GM13976 (cell line): ENCODE results near the gene VAC14.

Experiments used
- DNase-seq: peaks from one replicate; pipeline ENCODE4 v3.0.0; 2012; ENCODE audit warnings: low spot score
- CTCF ChIP-seq: IDR thresholded peaks from 2 replicates; pipeline ENCODE4 v1.5.1; 2012; ENCODE audit warnings: borderline replicate concordance, mild to moderate bottlenecking; ENCODE audit not compliant: insufficient read depth; ENCODE audit errors: extremely low read depth, missing control alignments, control extremely low read depth
- in situ Hi-C: fragments of 300-500 bp; cut with MboI; formaldehyde crosslinking; loops from one replicate; pipeline ENCODE4 v1.12.0; 2022; ENCODE audit warnings: low sequenced_read_pairs, mixed read lengths, inconsistent platforms; ENCODE audit not compliant: unreplicated experiment

The VAC14 gene

GRCh38 chr16:70696355-70696754 is 104.6 kb downstream of the VAC14 start:
- no peak for TF ChIP-seq CTCF
- DNase-seq: no peak
- in situ Hi-C loops: no loop called here

GRCh38 chr16:70695331-70696070 is 105.5 kb downstream of the VAC14 start:
- TF ChIP-seq CTCF: no peak
- no peak for DNase-seq
- in situ Hi-C loops: no loop called here

GRCh38 chr16:70694868-70695218 is 106.1 kb downstream of the VAC14 start:
- DNase-seq: no peak

GRCh38 chr16:70694088-70694867 is 106.7 kb downstream of the VAC14 start:
- DNase-seq: no peak
- in situ Hi-C loops: no loop called here
- no peak for TF ChIP-seq CTCF

More at GRCh38 chr16:70694868-70695218, 106.1 kb downstream of the VAC14 start:
- in situ Hi-C loops: no loop called here
- TF ChIP-seq CTCF: no peak

GRCh38 chr16:70692873-70693671 is 107.9 kb downstream of the VAC14 start:
- no peak for TF ChIP-seq CTCF

GRCh38 chr16:70692130-70692872 is 108.7 kb downstream of the VAC14 start:
- TF ChIP-seq CTCF: no peak
- DNase-seq: no peak
- in situ Hi-C loops: no loop called here

More at GRCh38 chr16:70692873-70693671, 107.9 kb downstream of the VAC14 start:
- no peak for DNase-seq
- in situ Hi-C loops: no loop called here
